HUES6 (cell line): ENCODE measurements around the gene MAD1L1.
A peak's percentile ranks its signal among the peaks of the same experiment; 100 is the strongest.
"Not testable (repeated sequence)": the region's sequence is repeated elsewhere in the genome, so short reads cannot be mapped to it uniquely, and the experiment has no call there.

Source experiments
- H3K27ac ChIP-seq: 2 replicates; pipeline ENCODE4 v1.7.0; 2013; ENCODE audit warnings: low read depth, mild to moderate bottlenecking, low read length, inconsistent platforms
- H3K27me3 ChIP-seq: 2 replicates; pipeline ENCODE4 v1.6.1; 2013; ENCODE audit warnings: low read length; ENCODE audit not compliant: control insufficient read depth, insufficient read depth
- H3K36me3 ChIP-seq: 2 replicates; pipeline ENCODE4 v1.6.1; 2013; ENCODE audit warnings: low read length; ENCODE audit not compliant: control insufficient read depth, insufficient read depth
- H3K4me1 ChIP-seq: 2 replicates; pipeline ENCODE4 v1.6.1; 2013; ENCODE audit warnings: low read length; ENCODE audit not compliant: control insufficient read depth, insufficient read depth
- H3K4me3 ChIP-seq: 2 replicates; pipeline ENCODE4 v1.5.1; 2013; ENCODE audit warnings: low read depth, low read length
- H3K9ac ChIP-seq: one replicate; pipeline ENCODE4 v1.6.1; 2013; ENCODE audit warnings: mild to moderate bottlenecking, low read length
- H3K9me3 ChIP-seq: 2 replicates; pipeline ENCODE4 v1.6.1; 2013; ENCODE audit warnings: low read depth, low read length; ENCODE audit not compliant: control insufficient read depth, insufficient read depth

The MAD1L1 gene

GRCh38 chr7:1971946-1972654 is 260.6 kb downstream of the MAD1L1 start:
- Histone ChIP-seq H3K4me3 (no peak overlapping the region), H3K4me1 (no peaks in the 10 kb centered on the region), H3K9ac (no peak overlapping the region), H3K27ac (no peak overlapping the region), H3K36me3 (peaks cover 21% of the 10 kb centered on the region), H3K9me3 (no peaks in the 10 kb centered on the region), H3K27me3 (no peaks in the 10 kb centered on the region)

GRCh38 chr7:1970895-1971294 is 261.9 kb downstream of the MAD1L1 start:
- Histone ChIP-seq H3K27ac (no peak overlapping the region), H3K4me3 (no peak overlapping the region), H3K27me3 (no peaks in the 10 kb centered on the region), H3K4me1 (no peaks in the 10 kb centered on the region), H3K36me3 (peaks cover 14% of the 10 kb centered on the region), H3K9ac (no peak overlapping the region), H3K9me3 (no peaks in the 10 kb centered on the region)

GRCh38 chr7:1970285-1970660 is 262.5 kb downstream of the MAD1L1 start:
- H3K27me3 ChIP-seq, H3K9ac ChIP-seq, H3K4me3 ChIP-seq, H3K4me1 ChIP-seq, H3K9me3 ChIP-seq, H3K27ac ChIP-seq: not testable (repeated sequence)
- H3K36me3 ChIP-seq, result peaks cover 11% of the 10 kb centered on the region

DNA sequence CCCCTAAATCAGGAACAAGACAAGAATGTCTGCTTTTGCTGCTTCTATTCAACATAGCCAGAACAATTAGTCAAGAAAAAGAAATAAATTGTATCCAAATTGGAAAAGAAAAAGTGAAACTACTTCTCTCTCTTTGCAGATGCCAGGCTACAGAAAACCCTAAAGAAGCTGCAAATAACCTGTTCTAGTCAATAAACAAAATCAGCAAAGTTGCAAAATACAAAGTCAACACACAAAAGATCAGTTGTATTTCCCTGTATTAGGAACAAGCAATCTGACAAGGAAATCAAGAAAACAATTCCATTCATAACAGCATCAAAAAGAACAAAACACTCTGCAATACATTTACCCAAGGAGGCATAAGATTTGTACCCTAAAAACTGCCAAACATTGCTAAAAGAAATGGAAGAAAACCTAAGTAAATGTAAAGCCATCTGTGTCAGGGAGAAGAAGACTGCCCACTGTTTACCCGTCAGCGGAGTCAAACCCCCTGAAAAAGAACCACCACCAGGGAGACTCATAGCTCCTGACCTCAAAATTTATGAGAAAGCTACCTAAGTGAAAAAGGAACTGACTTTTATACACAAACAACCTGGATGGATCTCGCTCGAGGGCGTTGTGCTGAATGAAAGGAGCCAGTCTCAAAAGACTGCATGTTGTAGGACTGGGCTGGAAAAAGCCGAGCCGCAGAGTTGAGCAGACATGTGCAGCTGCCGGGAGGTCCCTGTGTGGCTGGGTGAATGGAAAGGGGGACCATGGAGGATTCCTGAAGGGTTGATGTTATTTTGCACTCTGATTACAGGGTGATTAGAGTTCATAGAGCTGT is 263.1 kb downstream of the MAD1L1 start:
- Histone ChIP-seq H3K27me3 (no peaks in the 10 kb centered on the region), H3K4me1 (no peaks in the 10 kb centered on the region), H3K9me3 (no peaks in the 10 kb centered on the region), H3K36me3 (peaks cover 11% of the 10 kb centered on the region), H3K27ac (no peak overlapping the region), H3K9ac (no peak overlapping the region), H3K4me3 (no peak overlapping the region)

DNA sequence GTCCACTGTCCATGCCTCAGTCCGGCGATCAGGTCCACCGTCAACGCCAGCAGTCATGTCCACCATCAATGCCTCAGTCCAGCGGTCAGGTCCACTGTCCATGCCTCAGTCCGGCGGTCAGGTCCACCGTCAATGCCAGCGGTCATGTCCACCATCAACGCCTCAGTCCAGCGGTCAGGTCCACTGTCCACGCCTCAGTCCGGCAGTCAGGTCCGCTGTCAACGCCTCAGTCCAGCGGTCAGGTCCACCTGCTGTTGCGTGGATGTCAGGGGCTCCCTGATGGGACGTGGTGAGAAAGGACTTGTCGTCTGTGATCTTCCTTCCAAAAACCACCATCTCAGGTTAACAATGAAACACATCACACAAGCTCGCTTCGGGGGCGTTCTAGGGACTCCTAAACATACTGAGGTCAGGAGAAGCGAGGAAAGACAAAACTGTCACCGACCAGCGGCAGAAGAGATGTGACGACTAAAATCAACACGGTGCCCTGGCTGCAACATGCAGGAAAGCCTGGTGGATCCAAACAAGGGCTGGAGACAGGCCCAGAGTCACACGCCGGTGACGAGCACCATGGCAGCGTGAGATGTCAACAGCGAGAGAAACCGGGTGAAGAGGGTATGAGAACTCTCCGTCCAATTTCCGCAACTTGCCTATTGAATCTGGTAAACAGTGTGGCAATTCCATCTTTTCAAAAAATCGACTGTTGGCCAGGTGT is 264.2 kb downstream of the MAD1L1 start:
- Histone ChIP-seq H3K27me3 (no peaks in the 10 kb centered on the region), H3K27ac (no peak overlapping the region), H3K4me1 (no peaks in the 10 kb centered on the region), H3K9ac (no peak overlapping the region), H3K4me3 (no peak overlapping the region), H3K36me3 (peaks cover 11% of the 10 kb centered on the region), H3K9me3 (no peaks in the 10 kb centered on the region)

DNA sequence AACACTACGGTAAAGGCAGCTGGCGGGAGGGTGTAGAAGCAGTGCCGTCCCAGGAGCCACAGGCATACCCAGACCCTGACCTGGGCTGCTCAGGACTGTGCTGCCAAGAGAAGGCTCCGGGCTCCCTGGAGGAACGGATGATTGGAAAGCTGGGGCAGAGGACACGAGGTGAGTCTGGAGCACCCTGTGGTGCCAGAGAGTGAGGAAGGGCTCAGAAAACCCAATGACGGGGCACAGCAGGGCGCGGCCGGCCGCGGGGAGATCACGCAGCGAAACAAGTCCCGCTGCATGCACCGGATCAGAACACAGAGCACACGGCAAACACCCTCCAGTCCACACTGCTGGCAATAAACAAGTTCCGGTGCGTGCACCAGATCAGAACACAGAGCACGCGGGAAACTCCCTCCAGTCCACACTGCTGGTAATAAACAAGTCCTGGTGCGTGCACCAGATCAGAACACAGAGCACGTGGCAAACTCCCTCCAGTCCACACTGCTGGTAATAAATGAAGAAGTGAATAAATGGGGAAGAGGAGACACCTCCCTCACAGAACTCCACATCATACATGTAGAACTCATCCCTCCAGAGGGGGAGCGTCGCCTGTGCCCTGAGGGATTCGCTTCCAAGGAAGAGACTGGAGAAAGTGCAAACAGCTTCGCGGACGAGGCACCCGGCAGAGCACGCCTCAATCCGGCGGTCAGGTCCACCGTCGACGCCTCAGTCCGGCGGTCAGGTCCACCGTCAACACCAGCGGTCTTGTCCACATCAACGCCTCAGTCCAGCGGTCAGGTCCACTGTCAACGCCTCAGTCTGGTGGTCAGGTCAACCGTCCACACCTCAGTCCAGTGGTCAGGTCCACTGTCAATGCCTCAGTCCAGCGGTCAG is 265.0 kb downstream of the MAD1L1 start:
- Histone ChIP-seq H3K9ac (no peak overlapping the region), H3K4me1 (no peaks in the 10 kb centered on the region), H3K9me3 (no peaks in the 10 kb centered on the region), H3K27ac (no peak overlapping the region), H3K36me3 (peaks cover 16% of the 10 kb centered on the region), H3K27me3 (no peaks in the 10 kb centered on the region), H3K4me3 (no peak overlapping the region)

- no peak overlapping the region for H3K27ac ChIP-seq
- peaks cover 2% of the 10 kb centered on the region; the same call in 1 of the 2 replicates for H3K9me3 ChIP-seq
- H3K4me3 ChIP-seq, result no peak overlapping the region
- peaks cover 21% of the 10 kb centered on the region for H3K36me3 ChIP-seq
- H3K4me1 ChIP-seq, result no peaks in the 10 kb centered on the region
- H3K27me3 ChIP-seq, result no peaks in the 10 kb centered on the region
- H3K9ac ChIP-seq, result no peak overlapping the region
Observed at GRCh38 chr7:1966631-1967200, 266.0 kb downstream of the MAD1L1 start.

DNA sequence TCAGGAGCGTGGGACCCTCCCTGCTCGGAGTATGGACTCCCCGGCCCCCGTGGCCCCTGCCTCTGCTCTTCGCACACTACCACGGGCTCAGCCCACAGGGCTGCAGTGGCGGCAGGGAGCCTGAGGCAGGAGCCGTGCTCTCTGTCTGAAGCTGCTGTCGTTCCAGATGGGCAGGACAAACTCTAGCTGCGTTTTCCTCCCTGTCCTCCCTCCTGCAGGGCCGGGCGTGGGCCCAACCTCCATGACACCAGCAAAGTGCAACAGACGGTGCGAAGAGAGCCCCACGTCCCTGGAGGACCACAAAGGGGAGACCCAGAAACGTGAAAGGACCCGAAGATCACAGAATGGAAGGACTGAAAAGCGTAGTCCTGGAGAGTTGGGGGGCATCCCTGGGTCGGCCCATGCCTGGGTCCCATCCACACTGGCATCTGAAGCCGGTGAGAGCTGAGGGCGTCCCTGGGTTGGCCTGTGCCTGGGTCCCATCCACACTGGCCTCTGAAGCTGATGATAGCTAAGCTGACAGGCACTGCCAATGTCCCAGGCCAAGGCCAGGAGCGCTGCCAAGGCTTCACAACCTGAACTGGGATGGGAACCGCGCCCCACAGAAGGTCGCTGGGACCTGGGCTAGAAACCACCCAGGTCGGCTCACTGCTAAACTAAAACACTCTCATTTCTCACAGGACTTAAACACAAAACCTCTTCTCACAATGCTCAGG is 267.0 kb downstream of the MAD1L1 start:
- H3K27ac ChIP-seq, result 0 out of 2 replicates have a peak overlapping the region, but pooled peaks have one; percentile 26
- H3K4me1 ChIP-seq, result no peaks in the 10 kb centered on the region
- H3K4me3 ChIP-seq, result no peak overlapping the region
- peaks cover 4% of the 10 kb centered on the region; the same call in 1 of the 2 replicates for H3K9me3 ChIP-seq
- no peak overlapping the region for H3K9ac ChIP-seq
- no peaks in the 10 kb centered on the region for H3K27me3 ChIP-seq
- peaks cover 22% of the 10 kb centered on the region for H3K36me3 ChIP-seq

GRCh38 chr7:1964913-1965578 is 267.7 kb downstream of the MAD1L1 start:
- H3K36me3 ChIP-seq, result peaks cover 22% of the 10 kb centered on the region
- H3K4me3 ChIP-seq, result no peak overlapping the region
- H3K9ac ChIP-seq, result no peak overlapping the region
- H3K27ac ChIP-seq, result 0 out of 2 replicates have a peak overlapping the region, but pooled peaks have one; percentile 26
- H3K27me3 ChIP-seq, result no peaks in the 10 kb centered on the region
- peaks cover 4% of the 10 kb centered on the region; the same call in 1 of the 2 replicates for H3K9me3 ChIP-seq
- no peaks in the 10 kb centered on the region for H3K4me1 ChIP-seq
